CD14-positive monocyte (primary cell): ENCODE measurements around the gene TIMMDC1. TPM values are rescaled to one million over a fixed set of nuclear protein-coding genes. Genes with fewer than 3 reads are reported as not detected.
A peak's percentile ranks its signal among the peaks of the same experiment; 100 is the strongest.

Source experiments
- DNase-seq, 3 donors: peaks; one replicate each; pipeline ENCODE4 v3.0.0-alpha.2; 2011 to 2022
- H2AFZ ChIP-seq: 2 replicates; pipeline ENCODE4 v1.6.0; 2012; ENCODE audit warnings: mild to moderate bottlenecking, low read depth, low read length, inconsistent platforms; ENCODE audit not compliant: insufficient read depth, poor library complexity, severe bottlenecking
- H3K27ac ChIP-seq, 2 donors: 1 replicate in 1 of 2; 2 replicates in 1 of 2; pipeline ENCODE4 v1.5.1; 2012 to 2013; ENCODE audit warnings: low read length in 2 of 2, control low read depth in 1 of 2, inconsistent platforms in 1 of 2, low read depth in 1 of 2, mild to moderate bottlenecking in 1 of 2
- H3K27me3 ChIP-seq, 2 donors: one replicate each; pipeline versions ENCODE4 v1.6.0 to v1.6.1; 2011 to 2013; ENCODE audit warnings: low read length in 2 of 2; ENCODE audit not compliant: control insufficient read depth in 2 of 2, insufficient read depth in 2 of 2
- H3K36me3 ChIP-seq, 2 donors: replicated peaks in 1 of 2; 1 replicate in 1 of 2; 2 replicates in 1 of 2; pipeline versions ENCODE4 v1.5.1 to v1.6.1; 2012 to 2013; ENCODE audit warnings: low read length in 2 of 2, control low read depth in 1 of 2, inconsistent platforms in 1 of 2, mild to moderate bottlenecking in 1 of 2; ENCODE audit not compliant: insufficient read depth in 2 of 2, control insufficient read depth in 1 of 2
- H3K4me1 ChIP-seq, 2 donors: 1 replicate in 1 of 2; 2 replicates in 1 of 2; pipeline versions ENCODE4 v1.5.1 to v1.6.1; 2012 to 2013; ENCODE audit warnings: low read length in 2 of 2, control low read depth in 1 of 2, inconsistent platforms in 1 of 2, mild to moderate bottlenecking in 1 of 2, moderate library complexity in 1 of 2; ENCODE audit not compliant: insufficient read depth in 2 of 2, control insufficient read depth in 1 of 2
- H3K4me2 ChIP-seq: replicated peaks from 2 replicates; pipeline ENCODE3; 2012; ENCODE audit warnings: low read length, moderate library complexity, mild to moderate bottlenecking; ENCODE audit not compliant: poor library complexity, severe bottlenecking; ENCODE audit errors: extremely low read depth
- H3K4me3 ChIP-seq, 3 experiments: fragments of 200-600 bp in 1 of 3; sonication (generic) in 1 of 3; replicated peaks in 1 of 3; 1 replicate in 2 of 3; 2 replicates in 1 of 3; pipeline ENCODE4 v1.5.1; 2011 to 2013; ENCODE audit warnings: low read length in 3 of 3, mild to moderate bottlenecking in 3 of 3, control low read depth in 2 of 3, low read depth in 2 of 3, inconsistent platforms in 1 of 3, moderate library complexity in 1 of 3
- H3K79me2 ChIP-seq: 2 replicates; pipeline ENCODE4 v1.6.0; 2012; ENCODE audit warnings: mild to moderate bottlenecking, control low read depth, inconsistent platforms, low read length, moderate library complexity; ENCODE audit not compliant: insufficient read depth
- H3K9ac ChIP-seq: 2 replicates; pipeline ENCODE4 v1.6.0; 2017; ENCODE audit warnings: low read length, mild to moderate bottlenecking; ENCODE audit not compliant: insufficient read depth, poor library complexity, severe bottlenecking
- H3K9me3 ChIP-seq, 2 donors: replicated peaks in 1 of 2; 1 replicate in 1 of 2; 2 replicates in 1 of 2; pipeline versions ENCODE4 v1.5.1 to v1.6.1; 2012 to 2013; ENCODE audit warnings: low read length in 2 of 2, control low read depth in 1 of 2; ENCODE audit not compliant: control insufficient read depth in 1 of 2, insufficient read depth in 1 of 2
- H4K20me1 ChIP-seq: 2 replicates; pipeline ENCODE4 v1.6.0; 2012; ENCODE audit warnings: mild to moderate bottlenecking, low read length, control low read depth, moderate library complexity; ENCODE audit not compliant: insufficient read depth
- H3K27ac Mint-ChIP-seq, 7 donors: one replicate each; pipeline ENCODE4 v1.8.0; 2020; ENCODE audit warnings: mild to moderate bottlenecking in 7 of 7, mixed read lengths in 7 of 7, moderate library complexity in 6 of 7, inconsistent platforms in 2 of 7
- H3K27me3 Mint-ChIP-seq, 3 donors: one replicate each; pipeline ENCODE4 v1.8.0; 2021 to 2022; ENCODE audit warnings: low read depth in 3 of 3, mild to moderate bottlenecking in 3 of 3, mixed read lengths in 3 of 3, moderate library complexity in 3 of 3, inconsistent platforms in 1 of 3
- H3K36me3 Mint-ChIP-seq, 2 donors: one replicate each; pipeline ENCODE4 v1.8.0; 2020; ENCODE audit warnings: mixed read lengths in 2 of 2, inconsistent platforms in 1 of 2, mild to moderate bottlenecking in 1 of 2
- H3K4me1 Mint-ChIP-seq: one replicate; pipeline ENCODE4 v1.8.0; 2020; ENCODE audit warnings: mild to moderate bottlenecking, mixed read lengths
- H3K4me3 Mint-ChIP-seq, 2 donors: one replicate each; pipeline ENCODE4 v1.8.0; 2020; ENCODE audit warnings: mild to moderate bottlenecking in 2 of 2, mixed read lengths in 2 of 2, moderate library complexity in 1 of 2
- H3K9me3 Mint-ChIP-seq, 7 donors: one replicate each; pipeline ENCODE4 v1.8.0; 2020 to 2022; ENCODE audit warnings: mixed read lengths in 7 of 7, mild to moderate bottlenecking in 6 of 7, moderate library complexity in 6 of 7, inconsistent platforms in 2 of 7
- WGBS: methylation state at CpG from one replicate; pipeline ENCODE4 v1.1.5; 2013; ENCODE audit warnings: missing lambda C conversion rate; ENCODE audit not compliant: insufficient coverage; 5-methylcytosine and 5-hydroxymethylcytosine counted together
- intact Hi-C, 2 donors: fragments of 100-400 bp; cut with micrococcal nuclease; formaldehyde crosslinking; loops; one replicate each; pipeline versions ENCODE4 v1.15.0 to v1.15.1; 2023
- polyA plus RNA-seq, 3 donors: library from polyadenylated mRNA; depleted of rRNA in 1 of 3; unstranded in 2 of 3; stranded (reverse) in 1 of 3; fragments of 300-500 nt in 2 of 3; fragments of >200 nt in 1 of 3; fragmentation: Illumina TruSeq in 2 of 3; gene quantifications; 1 replicate in 2 of 3; 2 replicates in 1 of 3; pipeline ENCODE4 v1.2.3, GENCODE V29; 2012 to 2021
- TF ChIP-seq, protein P1 (sequence below): fragments of 200-600 bp; IDR thresholded peaks from one replicate; pipeline ENCODE4 v1.8.0; 2022; ENCODE audit warnings: antibody characterized with exemption, mild to moderate bottlenecking

Gene TIMMDC1
- polyA plus RNA-seq, 3 donors: 34.1 to 81.1 (median 78.2) TPM

GRCh38 chr3:119559441-119559963 lies 61.2 kb downstream of the TIMMDC1 start, which contains the start of gene CD80:
TSS of gene CD80 (minus strand) at chr3:119559614. CDS start at chr3:119557728, 1,886 bp downstream.
- DNase-seq: peak; percentile 84 to 90 (median 87)
- peaks cover 0 to 2% of the 10 kb centered on the region in 2 donors for H3K36me3 Mint-ChIP-seq
- peak within 1 kb of the TSS; percentile 66 for H2AFZ ChIP-seq
- intact Hi-C loops: no loop called here
- peak within 1 kb of the TSS; percentile 3 for H3K4me2 ChIP-seq
- no CpG with 5 or more reads among the region's 7 CpGs for WGBS
- H3K27ac ChIP-seq: peak within 1 kb of the TSS; percentile 68 to 84
- H3K4me1 Mint-ChIP-seq: peaks cover 56% of the 10 kb centered on the region
- H3K79me2 ChIP-seq: no peaks in the 10 kb centered on the region
- TF ChIP-seq, protein P1, sequence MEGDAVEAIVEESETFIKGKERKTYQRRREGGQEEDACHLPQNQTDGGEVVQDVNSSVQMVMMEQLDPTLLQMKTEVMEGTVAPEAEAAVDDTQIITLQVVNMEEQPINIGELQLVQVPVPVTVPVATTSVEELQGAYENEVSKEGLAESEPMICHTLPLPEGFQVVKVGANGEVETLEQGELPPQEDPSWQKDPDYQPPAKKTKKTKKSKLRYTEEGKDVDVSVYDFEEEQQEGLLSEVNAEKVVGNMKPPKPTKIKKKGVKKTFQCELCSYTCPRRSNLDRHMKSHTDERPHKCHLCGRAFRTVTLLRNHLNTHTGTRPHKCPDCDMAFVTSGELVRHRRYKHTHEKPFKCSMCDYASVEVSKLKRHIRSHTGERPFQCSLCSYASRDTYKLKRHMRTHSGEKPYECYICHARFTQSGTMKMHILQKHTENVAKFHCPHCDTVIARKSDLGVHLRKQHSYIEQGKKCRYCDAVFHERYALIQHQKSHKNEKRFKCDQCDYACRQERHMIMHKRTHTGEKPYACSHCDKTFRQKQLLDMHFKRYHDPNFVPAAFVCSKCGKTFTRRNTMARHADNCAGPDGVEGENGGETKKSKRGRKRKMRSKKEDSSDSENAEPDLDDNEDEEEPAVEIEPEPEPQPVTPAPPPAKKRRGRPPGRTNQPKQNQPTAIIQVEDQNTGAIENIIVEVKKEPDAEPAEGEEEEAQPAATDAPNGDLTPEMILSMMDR: peak; percentile 66
- no peak within 1 kb of the TSS for H3K4me3 ChIP-seq
- no peaks in the 10 kb centered on the region for H3K9me3 Mint-ChIP-seq
- no peaks in the 10 kb centered on the region for H4K20me1 ChIP-seq
- H3K9me3 ChIP-seq: no peaks in the 10 kb centered on the region
- no peaks in the 10 kb centered on the region for H3K36me3 ChIP-seq
- H3K27me3 ChIP-seq: no peaks in the 10 kb centered on the region
- peak within 1 kb of the TSS; percentile 85 to 95 (median 90) for H3K27ac Mint-ChIP-seq
- peak within 1 kb of the TSS; percentile 9 for H3K9ac ChIP-seq
- peaks cover 0 to 2% (median 0%) of the 10 kb centered on the region in 3 donors for H3K27me3 Mint-ChIP-seq
- H3K4me1 ChIP-seq: peaks cover 47 to 48% of the 10 kb centered on the region in 2 donors
- peak within 1 kb of the TSS; percentile 20 to 73 for H3K4me3 Mint-ChIP-seq

DNA sequence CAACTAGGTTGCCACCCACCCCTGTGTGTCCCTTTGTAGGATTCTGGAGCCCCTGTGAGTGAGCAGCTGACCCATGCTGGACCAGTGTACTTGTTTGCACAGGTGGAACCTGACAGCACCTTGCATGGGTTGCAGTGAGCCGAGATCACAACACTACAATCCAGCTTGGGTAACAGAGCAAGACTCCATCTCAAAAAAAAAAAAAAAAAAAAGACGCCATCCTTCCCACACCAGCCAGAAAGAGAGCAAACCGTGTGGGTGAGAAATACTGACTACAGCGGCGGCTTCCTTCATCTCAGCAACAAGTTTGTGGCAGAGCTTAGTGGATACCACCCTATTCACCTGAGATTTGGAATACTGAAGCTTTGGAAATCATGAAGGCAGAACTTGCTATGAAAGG lies 61.8 kb downstream of the TIMMDC1 start:
- peaks cover 0 to 2% of the 10 kb centered on the region in 2 donors for H3K36me3 Mint-ChIP-seq
- peaks cover 0 to 2% (median 0%) of the 10 kb centered on the region in 3 donors for H3K27me3 Mint-ChIP-seq
- H3K79me2 ChIP-seq: no peaks in the 10 kb centered on the region
- no peak for DNase-seq
- WGBS: 60% methylated on average over 1 of the region's 5 CpGs
- no peak overlapping the region for H2AFZ ChIP-seq
- H3K27me3 ChIP-seq: no peaks in the 10 kb centered on the region
- peaks cover 40 to 42% of the 10 kb centered on the region in 2 donors for H3K4me1 ChIP-seq
- H3K36me3 ChIP-seq: no peaks in the 10 kb centered on the region
- TF ChIP-seq, protein P1: no peak
- H3K27ac Mint-ChIP-seq: peak overlapping the region in 5 of 7 donors; percentile 51 to 92 (median 89)
- H3K4me3 ChIP-seq: no peak overlapping the region
- no peak overlapping the region for H3K4me2 ChIP-seq
- no peak overlapping the region for H3K9ac ChIP-seq
- H3K9me3 Mint-ChIP-seq: no peaks in the 10 kb centered on the region
- peak overlapping the region in 1 of 2 donors; percentile 84 for H3K27ac ChIP-seq
- no peaks in the 10 kb centered on the region for H3K9me3 ChIP-seq
- no peak overlapping the region for H3K4me3 Mint-ChIP-seq
- peaks cover 51% of the 10 kb centered on the region for H3K4me1 Mint-ChIP-seq
- intact Hi-C loops: no loop called here
- no peaks in the 10 kb centered on the region for H4K20me1 ChIP-seq
